SU-DHL-6 (cell line): ENCODE data around the gene OPRM1.

Experiments
- CTCF ChIP-seq: fragments of 200-600 bp; sonication (generic); IDR thresholded peaks from one replicate; pipeline ENCODE4 v1.5.1; 2017; ENCODE audit warnings: antibody characterized with exemption, mild to moderate bottlenecking, low read length, moderate library complexity; ENCODE audit not compliant: insufficient read depth, poor library complexity, severe bottlenecking
- EZH2phosphoT487 ChIP-seq: fragments of 200-600 bp; sonication (generic), shearing (Covaris generic); conservative IDR thresholded peaks from 2 replicates; pipeline ENCODE4 v1.6.1; 2018; ENCODE audit warnings: mild to moderate bottlenecking, antibody characterized with exemption, low read length, moderate library complexity, mixed read lengths

GRCh38 chr6:154202958-154203357 is 163.9 kb downstream of the OPRM1 start:
- TF ChIP-seq CTCF (no peak), EZH2phosphoT487 (no peak)
